Muscle of back (tissue), 13 donors: ENCODE measurements around the gene SKP1. TPM values are rescaled to one million over a fixed set of nuclear protein-coding genes. Genes with fewer than 3 reads are reported as not detected.
A peak's percentile ranks its signal among the peaks of the same experiment; 100 is the strongest.
"Not testable (repeated sequence)": the region's sequence is repeated elsewhere in the genome, so short reads cannot be mapped to it uniquely, and the experiment has no call there.

ENCODE experiments used
- DNase-seq, 3 donors: peaks; one replicate each; pipeline versions ENCODE4 v3.0.0 to v3.0.0-alpha.2; 2013
- long read RNA-seq, 9 donors: transcript quantifications; one replicate each; lab custom pipeline, GENCODE V29; 2026
- polyA plus RNA-seq, 10 donors: library from polyadenylated mRNA; unstranded; fragments of 120-200 nt; gene quantifications; one replicate each; pipeline ENCODE4 v1.2.1, GENCODE V29; 2013; ENCODE audit not compliant: insufficient read length in 10 of 10

Gene SKP1
- 100 to 1,000 TPM; 378 to 456 (median 405) TPM for polyA plus RNA-seq
- long read RNA-seq, donor 1, full-length matches to known transcripts, result 188 of 204 reads
- long read RNA-seq, donor 1, partial matches to known transcripts, result 11 of 204 reads
- long read RNA-seq, donor 1, other reads (novel, unspliced or antisense), result 5 of 204 reads
- long read RNA-seq, donor 2, full-length matches to known transcripts, result 194 of 212 reads
- long read RNA-seq, donor 2, partial matches to known transcripts, result 18 of 212 reads
- long read RNA-seq, donor 2, other reads (novel, unspliced or antisense), result 0 of 212 reads
- long read RNA-seq, donor 3, result 0 reads
- long read RNA-seq, donor 4, full-length matches to known transcripts, result 141 of 141 reads
- long read RNA-seq, donor 4, partial matches to known transcripts, result 0 of 141 reads
- long read RNA-seq, donor 4, other reads (novel, unspliced or antisense), result 0 of 141 reads
- long read RNA-seq, donor 5, full-length matches to known transcripts, result 312 of 370 reads
- long read RNA-seq, donor 5, partial matches to known transcripts, result 33 of 370 reads
- long read RNA-seq, donor 5, other reads (novel, unspliced or antisense), result 25 of 370 reads
- long read RNA-seq, donor 6, full-length matches to known transcripts, result 240 of 281 reads
- long read RNA-seq, donor 6, partial matches to known transcripts, result 30 of 281 reads
- long read RNA-seq, donor 6, other reads (novel, unspliced or antisense), result 11 of 281 reads
- long read RNA-seq, donor 7, full-length matches to known transcripts, result 138 of 138 reads
- long read RNA-seq, donor 7, partial matches to known transcripts, result 0 of 138 reads
- long read RNA-seq, donor 7, other reads (novel, unspliced or antisense), result 0 of 138 reads
- long read RNA-seq, donor 8, full-length matches to known transcripts, result 160 of 176 reads
- long read RNA-seq, donor 8, partial matches to known transcripts, result 6 of 176 reads
- long read RNA-seq, donor 8, other reads (novel, unspliced or antisense), result 10 of 176 reads
- long read RNA-seq, donor 9, full-length matches to known transcripts, result 41 of 41 reads
- long read RNA-seq, donor 9, partial matches to known transcripts, result 0 of 41 reads
- long read RNA-seq, donor 9, other reads (novel, unspliced or antisense), result 0 of 41 reads

- DNase-seq, result peak; percentile 84 to 97 (median 93)
Measured at GRCh38 chr5:134176511-134177368, at the start of gene SKP1. Gene SKP1, minus strand, starts transcription at chr5:134176950. Its CDS starts 2,928 bp downstream, at chr5:134174022.

- peak; percentile 99 to 100 (median 100) for DNase-seq
Measured at GRCh38 chr5:134225780-134226440, 49.2 kb upstream of the SKP1 start, which contains the start of gene PPP2CA. Gene PPP2CA, minus strand, starts transcription at chr5:134226073. Its CDS starts 212 bp downstream, at chr5:134225861.

DNA sequence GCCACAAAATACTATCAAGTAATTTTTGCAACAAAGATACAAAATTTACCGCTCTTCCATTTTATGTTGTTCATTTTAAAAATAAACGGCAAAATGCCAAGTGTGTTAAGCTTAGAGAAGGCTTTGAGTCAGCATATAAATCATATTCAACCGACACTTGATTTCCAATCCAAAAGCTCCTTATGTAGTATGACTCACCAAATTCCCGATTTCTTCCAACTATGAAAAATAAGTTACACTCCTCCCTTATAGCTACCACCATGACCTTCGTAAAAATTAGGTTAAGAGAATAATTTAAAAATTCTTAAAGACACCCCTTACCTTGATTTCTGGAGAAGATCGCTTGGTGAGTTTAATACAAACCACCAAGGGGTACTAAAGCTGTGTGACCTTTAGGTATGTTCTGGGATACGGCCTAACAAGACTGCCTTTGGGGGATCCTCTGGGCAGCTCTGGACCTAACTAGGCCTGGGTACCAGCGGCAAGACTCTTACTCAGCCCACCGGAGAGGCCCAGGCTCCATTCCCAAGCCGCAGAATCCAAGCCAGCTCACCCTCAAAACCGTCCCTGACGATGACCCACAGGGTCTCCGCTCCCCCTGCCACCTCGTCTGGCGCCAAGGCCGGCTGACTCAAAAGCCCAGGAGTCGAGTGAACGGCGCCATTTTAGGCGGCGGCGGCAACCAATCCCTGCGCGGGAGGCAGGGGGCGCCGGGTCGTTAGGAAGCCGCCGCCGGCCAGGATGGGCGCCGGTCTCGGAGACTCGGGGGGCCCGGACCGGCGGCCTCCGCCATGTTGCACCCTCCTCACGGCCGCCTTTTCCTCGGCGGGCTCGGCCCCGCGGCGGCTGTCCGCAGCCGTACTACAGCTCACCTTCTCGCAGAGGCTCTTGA is 48.4 kb upstream of the SKP1 start:
- peak; percentile 63 to 93 (median 76) for DNase-seq

DNA sequence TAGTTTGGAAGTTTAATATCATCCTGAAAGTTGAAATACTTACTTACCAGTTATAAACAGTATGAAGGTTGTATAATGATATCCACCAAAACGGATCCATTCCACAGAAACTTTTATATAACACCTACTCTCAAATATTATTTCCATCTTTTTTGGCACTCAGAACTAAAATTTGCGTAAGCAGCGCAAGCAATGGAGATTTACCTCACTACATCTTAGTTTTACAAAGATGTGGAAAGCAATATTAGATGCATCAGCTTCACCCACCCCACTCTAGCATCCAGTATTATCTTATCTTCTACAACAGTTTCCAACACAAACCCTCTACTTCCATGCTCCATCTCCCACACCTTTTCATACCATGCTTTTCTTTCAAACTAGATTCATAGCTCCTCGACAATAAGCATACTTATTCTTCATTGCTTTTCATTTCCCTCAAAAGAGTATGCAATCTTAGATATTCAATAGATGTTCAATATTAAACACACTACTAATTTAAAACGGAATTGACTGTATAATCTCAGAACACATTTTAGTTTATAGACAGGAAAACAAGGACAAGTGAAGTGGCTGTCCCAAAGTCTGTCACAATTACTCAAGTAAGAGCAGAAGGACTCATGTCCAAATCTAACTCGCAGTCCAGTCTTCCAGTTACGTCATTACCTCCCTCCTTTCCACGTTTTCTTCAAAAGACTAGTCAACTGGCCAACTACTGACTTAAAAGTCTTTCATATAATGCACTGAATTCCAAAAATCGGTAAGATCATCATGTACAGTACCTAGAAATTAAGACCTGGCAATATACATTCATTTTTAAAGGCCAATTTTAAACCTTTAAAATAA is 46.9 kb upstream of the SKP1 start:
- peak in 1 of 3 donors; percentile 12 for DNase-seq

DNA sequence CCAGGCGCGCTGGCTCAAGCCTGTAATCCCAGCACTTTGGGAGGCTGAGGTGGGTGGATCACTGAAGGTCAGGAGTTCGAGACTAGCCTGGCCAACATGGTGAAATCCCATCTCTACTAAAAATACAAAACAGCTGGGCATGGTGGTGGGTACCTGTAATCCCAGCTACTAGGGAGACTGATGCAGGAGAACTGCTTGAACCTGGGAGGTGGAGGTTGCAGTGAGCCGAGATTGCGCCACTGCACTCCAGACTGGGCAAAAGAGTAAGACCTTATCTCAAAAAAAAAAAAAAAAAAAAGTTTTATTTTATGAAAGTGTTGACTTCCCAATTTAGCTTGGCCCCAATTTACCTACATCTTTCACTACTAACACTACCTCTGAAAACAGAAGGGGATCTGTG is 44.9 kb upstream of the SKP1 start:
- DNase-seq, result not testable (repeated sequence)

- DNase-seq, result no peak
Measured at GRCh38 chr5:134215757-134216156, 39.0 kb upstream of the SKP1 start.

DNA sequence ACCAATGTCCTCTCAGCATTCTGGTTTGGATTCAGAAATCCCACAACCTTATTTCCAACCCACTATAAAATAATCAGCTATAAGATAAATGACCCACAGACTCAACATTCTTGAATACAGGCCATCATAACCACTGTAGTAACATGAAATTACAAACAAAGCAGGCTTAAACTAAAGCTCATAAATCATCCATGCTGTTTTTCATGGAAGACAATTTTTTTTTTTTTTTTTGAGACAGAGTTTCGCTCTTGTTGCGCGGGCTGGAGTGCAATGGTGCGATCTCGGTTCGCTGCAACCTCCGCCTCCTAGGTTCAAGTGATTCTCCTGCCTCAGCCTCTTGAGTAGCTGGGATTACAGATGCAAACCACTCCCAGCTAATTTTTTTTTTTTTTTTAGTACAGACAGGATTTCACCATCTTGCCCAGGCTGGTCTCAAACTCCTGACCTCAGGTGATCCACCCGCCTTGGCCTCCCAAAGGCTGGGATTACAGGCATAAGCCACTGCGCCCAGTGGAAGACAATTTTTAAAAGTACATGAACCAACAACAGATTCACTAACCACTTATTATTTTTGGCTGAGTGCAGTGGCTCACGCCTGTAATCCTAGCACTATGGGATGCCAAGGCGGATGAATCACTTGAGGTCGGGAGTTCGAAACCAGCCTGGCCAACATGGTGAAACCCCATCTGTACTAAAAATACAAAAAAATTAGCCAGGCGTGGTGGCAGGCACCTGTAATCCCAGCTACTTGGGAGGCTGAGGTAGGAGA is 34.7 kb upstream of the SKP1 start:
- DNase-seq, result not testable (repeated sequence)

GRCh38 chr5:134209477-134210245 is 32.9 kb upstream of the SKP1 start:
- DNase-seq, result no peak

DNA sequence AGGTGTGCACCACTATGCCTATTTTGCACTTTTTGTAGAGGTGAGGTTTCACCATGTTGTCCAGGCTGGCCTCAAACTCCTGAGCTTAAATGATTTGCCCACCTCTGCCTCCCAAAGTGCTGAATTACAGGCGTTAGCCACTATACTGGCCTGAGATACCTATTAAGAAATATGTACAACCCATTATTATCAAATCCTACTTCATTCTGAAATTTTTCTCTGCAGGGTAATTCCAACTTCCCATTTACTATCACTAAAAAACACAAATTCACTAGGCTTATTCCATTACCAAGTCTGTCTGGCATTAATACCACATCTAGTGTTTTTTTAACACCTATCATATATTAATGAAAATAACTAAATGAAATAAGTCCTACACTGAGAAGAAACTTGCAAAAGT is 30.9 kb upstream of the SKP1 start:
- DNase-seq, result no peak

- DNase-seq, result no peak
Measured at GRCh38 chr5:134206627-134207160, 29.9 kb upstream of the SKP1 start.

DNA sequence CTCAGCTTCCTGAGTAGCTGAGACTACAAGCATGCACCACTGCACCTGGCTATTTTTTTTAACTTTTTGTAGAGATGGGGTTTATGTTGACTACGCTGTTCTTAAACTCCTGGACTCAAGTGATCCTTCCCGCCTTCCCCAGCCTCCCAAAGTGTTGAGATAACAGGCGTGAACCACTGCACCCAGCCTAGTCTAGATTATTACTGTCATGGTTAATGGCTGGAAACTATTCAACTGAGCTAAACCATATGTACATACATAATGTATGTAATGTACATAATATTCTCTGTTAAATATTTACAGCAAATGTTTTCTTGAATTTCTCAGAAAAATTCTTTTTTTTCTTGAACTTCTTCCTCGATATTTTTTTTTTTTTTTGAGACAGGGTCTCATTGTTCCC is 27.8 kb upstream of the SKP1 start:
- DNase-seq, result no peak

DNA sequence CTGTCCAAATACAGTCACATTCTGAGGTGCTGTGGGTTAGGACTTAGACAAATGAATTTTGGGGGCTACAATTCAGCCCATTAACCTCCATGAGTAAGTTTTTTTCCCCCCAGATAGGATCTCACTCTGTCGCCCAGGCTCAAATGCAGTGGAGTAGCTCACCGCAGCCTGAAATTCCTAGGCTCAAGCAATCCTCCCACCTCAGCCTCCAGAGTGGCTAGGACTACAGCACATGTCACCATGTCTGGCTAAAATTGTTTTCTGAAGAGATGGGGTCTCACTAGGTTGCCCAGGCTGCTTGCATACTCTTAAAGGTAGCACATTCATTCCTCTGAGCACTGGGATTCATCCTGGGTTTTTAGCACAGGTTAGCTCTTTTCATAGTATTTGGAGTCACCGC is 26.9 kb upstream of the SKP1 start:
- no peak for DNase-seq

DNA sequence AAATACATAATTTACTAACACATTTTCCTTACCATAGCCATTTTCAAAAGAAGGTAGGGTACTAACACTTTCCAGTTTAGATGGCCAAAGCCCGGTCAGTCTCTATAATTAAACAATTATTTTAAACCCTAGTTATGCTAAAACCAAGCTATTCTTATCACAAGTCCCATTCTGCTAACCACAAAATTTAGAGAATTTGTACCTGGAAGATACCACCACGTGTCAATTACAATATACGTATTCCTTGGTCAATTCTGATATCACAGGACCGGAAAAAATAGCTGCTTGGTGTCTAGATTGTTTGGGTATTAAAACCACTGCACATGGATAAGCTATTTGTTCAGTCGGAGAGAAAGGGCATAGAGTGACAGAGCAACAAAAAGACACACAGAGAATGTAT is 18.9 kb upstream of the SKP1 start:
- no peak for DNase-seq

DNA sequence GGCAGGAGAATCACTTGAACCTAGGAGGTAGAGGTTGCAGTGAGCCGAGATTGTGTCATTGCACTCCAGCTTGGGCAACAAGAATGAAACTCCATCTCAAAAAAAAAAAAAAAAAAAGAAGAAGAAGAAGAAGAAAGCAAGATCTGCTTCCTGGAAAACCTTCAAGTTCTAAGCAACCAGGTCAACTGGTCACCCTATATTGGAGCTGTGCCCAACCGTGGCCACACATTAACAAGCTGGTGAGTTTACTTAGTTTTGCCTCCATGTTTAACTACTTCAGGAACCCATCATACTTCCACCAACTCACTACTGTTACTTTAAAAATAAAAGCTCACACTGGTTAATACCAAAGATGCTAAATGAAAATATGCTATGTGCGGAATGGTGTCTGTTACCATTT is 12.3 kb upstream of the SKP1 start:
- no peak for DNase-seq

DNA sequence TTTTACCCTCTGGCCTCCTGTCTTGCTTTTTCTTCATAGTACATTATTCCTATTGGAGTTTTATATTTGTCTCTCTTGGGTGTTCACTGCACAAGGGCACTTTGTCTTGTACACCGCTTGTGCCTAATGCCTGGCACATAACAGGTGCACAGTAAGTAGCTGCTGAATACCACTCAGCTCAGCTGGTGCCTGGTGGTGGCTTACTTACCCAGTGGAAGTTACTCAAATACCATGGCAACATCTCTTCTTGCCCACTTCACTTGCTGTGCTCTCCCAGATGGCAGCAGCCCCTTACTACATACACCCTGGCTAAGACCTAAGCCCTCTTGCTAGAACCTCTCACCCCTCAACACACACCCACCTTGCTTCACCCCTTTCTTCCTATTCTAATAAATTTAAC is 11.3 kb upstream of the SKP1 start:
- no peak for DNase-seq
